ENCODE measurements around the gene ZFYVE28.

The ZFYVE28 gene

DNA sequence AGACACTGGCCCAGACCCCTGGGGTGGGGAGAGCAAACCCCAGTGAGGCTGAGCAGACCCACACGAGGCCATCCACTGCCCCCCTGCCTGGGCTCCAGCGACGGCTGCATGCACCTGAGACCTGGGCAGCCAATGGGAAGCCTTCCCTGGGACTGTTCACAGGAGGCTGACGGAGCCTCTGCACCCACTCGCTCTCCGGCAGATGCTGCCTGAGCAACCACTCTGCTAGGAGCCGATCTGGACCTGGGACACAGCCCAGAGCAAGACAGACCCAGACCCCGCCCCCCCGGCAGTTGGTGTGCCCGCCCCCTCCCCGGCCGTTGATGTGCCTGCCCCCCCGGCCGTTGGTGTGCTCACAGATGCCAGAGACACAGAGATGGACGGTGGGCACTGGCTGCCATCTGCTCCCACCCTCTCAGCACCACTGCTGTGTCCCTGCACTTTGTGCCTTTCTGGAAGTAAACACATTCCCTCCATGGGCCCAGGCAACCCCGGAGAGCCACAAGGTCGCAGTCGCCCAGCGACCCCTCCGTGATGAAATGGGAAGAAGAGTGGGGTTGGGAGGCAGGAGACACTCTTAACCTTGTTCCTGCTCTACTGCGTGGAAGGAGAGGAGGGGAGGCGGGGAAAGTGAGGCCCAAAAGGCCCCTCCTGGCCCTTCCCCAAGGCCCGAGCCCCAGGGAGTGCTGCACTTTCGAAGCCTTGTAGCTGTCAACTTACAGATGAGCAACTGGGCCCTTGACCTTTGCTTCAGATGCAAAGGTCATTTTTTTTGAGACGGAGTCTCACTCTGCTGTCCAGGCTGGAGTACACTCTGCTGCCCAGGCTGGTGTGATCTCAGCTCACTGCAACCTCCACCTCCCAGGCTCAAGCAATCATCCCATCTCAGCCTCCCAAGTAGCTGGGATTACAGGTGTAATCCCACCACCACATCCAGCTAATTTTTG is 62.0 kb downstream of the ZFYVE28 start:
- no peak overlapping the region for H3K27ac ChIP-seq (ENCODE audit: low read depth, low read length)
- H3K36me3 ChIP-seq (ENCODE audit: control insufficient read depth, low read length): no peaks in the 10 kb centered on the region
- no peak overlapping the region for H3K4me2 ChIP-seq (ENCODE audit: low read length)
- H3K4me3 ChIP-seq (ENCODE audit: low read length): no peak overlapping the region
- no peaks in the 10 kb centered on the region for H3K9me2 ChIP-seq (replicated peaks; ENCODE audit: control insufficient read depth, low read length)
- no peaks in the 10 kb centered on the region for H3K79me2 ChIP-seq (ENCODE audit: control insufficient read depth, low read length)
- TF ChIP-seq EZH2phosphoT487 (IDR thresholded peaks at IDR 0.05; ENCODE audit: borderline replicate concordance, low read length): no peak
- TF ChIP-seq, protein P1, sequence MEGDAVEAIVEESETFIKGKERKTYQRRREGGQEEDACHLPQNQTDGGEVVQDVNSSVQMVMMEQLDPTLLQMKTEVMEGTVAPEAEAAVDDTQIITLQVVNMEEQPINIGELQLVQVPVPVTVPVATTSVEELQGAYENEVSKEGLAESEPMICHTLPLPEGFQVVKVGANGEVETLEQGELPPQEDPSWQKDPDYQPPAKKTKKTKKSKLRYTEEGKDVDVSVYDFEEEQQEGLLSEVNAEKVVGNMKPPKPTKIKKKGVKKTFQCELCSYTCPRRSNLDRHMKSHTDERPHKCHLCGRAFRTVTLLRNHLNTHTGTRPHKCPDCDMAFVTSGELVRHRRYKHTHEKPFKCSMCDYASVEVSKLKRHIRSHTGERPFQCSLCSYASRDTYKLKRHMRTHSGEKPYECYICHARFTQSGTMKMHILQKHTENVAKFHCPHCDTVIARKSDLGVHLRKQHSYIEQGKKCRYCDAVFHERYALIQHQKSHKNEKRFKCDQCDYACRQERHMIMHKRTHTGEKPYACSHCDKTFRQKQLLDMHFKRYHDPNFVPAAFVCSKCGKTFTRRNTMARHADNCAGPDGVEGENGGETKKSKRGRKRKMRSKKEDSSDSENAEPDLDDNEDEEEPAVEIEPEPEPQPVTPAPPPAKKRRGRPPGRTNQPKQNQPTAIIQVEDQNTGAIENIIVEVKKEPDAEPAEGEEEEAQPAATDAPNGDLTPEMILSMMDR (IDR thresholded peaks at IDR 0.05; ENCODE audit: low read depth, low read length, poor library complexity, severe bottlenecking): no peak
- H3F3A ChIP-seq (ENCODE audit: control insufficient read depth, insufficient read depth): no peaks in the 10 kb centered on the region
- H4K20me1 ChIP-seq (ENCODE audit: control insufficient read depth, insufficient read depth, low read depth, low read length): no peaks in the 10 kb centered on the region
- no peaks in the 10 kb centered on the region for H3K27me3 ChIP-seq (ENCODE audit: control insufficient read depth, low read length)
- H3K4me1 ChIP-seq (ENCODE audit: control insufficient read depth, low read length): peaks cover 2% of the 10 kb centered on the region; the same call in 1 of the 2 replicates
- no peaks in the 10 kb centered on the region for H3K9me3 ChIP-seq (ENCODE audit: control insufficient read depth, insufficient read depth, low read length)

- Histone ChIP-seq H3K4me3 (ENCODE audit: low read length) (no peak overlapping the region), H3K36me3 (ENCODE audit: control insufficient read depth, low read length) (no peaks in the 10 kb centered on the region), H3K4me2 (ENCODE audit: low read length) (no peak overlapping the region), H3K27ac (ENCODE audit: low read depth, low read length) (no peak overlapping the region), H3F3A (ENCODE audit: control insufficient read depth, insufficient read depth) (no peaks in the 10 kb centered on the region), H4K20me1 (ENCODE audit: control insufficient read depth, insufficient read depth, low read depth, low read length) (no peaks in the 10 kb centered on the region), H3K79me2 (ENCODE audit: control insufficient read depth, low read length) (no peaks in the 10 kb centered on the region), H3K9me2 (replicated peaks; ENCODE audit: control insufficient read depth, low read length) (no peaks in the 10 kb centered on the region), H3K27me3 (ENCODE audit: control insufficient read depth, low read length) (no peaks in the 10 kb centered on the region), H3K4me1 (ENCODE audit: control insufficient read depth, low read length) (peaks cover 2% of the 10 kb centered on the region; the same call in 1 of the 2 replicates), H3K9me3 (ENCODE audit: control insufficient read depth, insufficient read depth, low read length) (no peaks in the 10 kb centered on the region)
- TF ChIP-seq, protein P1 (IDR thresholded peaks at IDR 0.05; ENCODE audit: low read depth, low read length, poor library complexity, severe bottlenecking): no peak
These were observed 63.7 kb downstream of the ZFYVE28 start for GRCh38 chr4:2354760-2355159.

GRCh38 chr4:2354118-2354517 is 64.3 kb downstream of the ZFYVE28 start:
- H3K9me2 ChIP-seq (replicated peaks; ENCODE audit: control insufficient read depth, low read length): no peaks in the 10 kb centered on the region
- H3K27ac ChIP-seq (ENCODE audit: low read depth, low read length): no peak overlapping the region
- no peaks in the 10 kb centered on the region for H3K36me3 ChIP-seq (ENCODE audit: control insufficient read depth, low read length)
- no peaks in the 10 kb centered on the region for H4K20me1 ChIP-seq (ENCODE audit: control insufficient read depth, insufficient read depth, low read depth, low read length)
- H3K9me3 ChIP-seq (ENCODE audit: control insufficient read depth, insufficient read depth, low read length): no peaks in the 10 kb centered on the region
- no peak overlapping the region for H3K4me3 ChIP-seq (ENCODE audit: low read length)
- H3K79me2 ChIP-seq (ENCODE audit: control insufficient read depth, low read length): no peaks in the 10 kb centered on the region
- TF ChIP-seq EZH2phosphoT487 (IDR thresholded peaks at IDR 0.05; ENCODE audit: borderline replicate concordance, low read length): no peak
- TF ChIP-seq, protein P1 (IDR thresholded peaks at IDR 0.05; ENCODE audit: low read depth, low read length, poor library complexity, severe bottlenecking): peak; percentile 28
- H3K27me3 ChIP-seq (ENCODE audit: control insufficient read depth, low read length): no peaks in the 10 kb centered on the region
- no peaks in the 10 kb centered on the region for H3F3A ChIP-seq (ENCODE audit: control insufficient read depth, insufficient read depth)
- peaks cover 2% of the 10 kb centered on the region; the same call in 1 of the 2 replicates for H3K4me1 ChIP-seq (ENCODE audit: control insufficient read depth, low read length)
- no peak overlapping the region for H3K4me2 ChIP-seq (ENCODE audit: low read length)
